Stimulated activated CD8-positive, alpha-beta memory T cell treated with anti-CD3 and anti-CD28 coated beads, Interleukin-15, amount 100 ng/mL, for 4 hours (primary cell): ENCODE results near the gene RTP3.
"Not testable (repeated sequence)": the region's sequence is repeated elsewhere in the genome, so short reads cannot be mapped to it uniquely, and the experiment has no call there.

Source experiments
- DNase-seq, 2 donors: peaks; one replicate each; pipeline ENCODE4 v3.0.0-alpha.2; 2020; ENCODE audit warnings: low read depth in 2 of 2

RTP3 gene

GRCh38 chr3:46546896-46547440 lies 49.2 kb downstream of the RTP3 start:
- DNase-seq = no peak

- not testable (repeated sequence) for DNase-seq
Observed at GRCh38 chr3:46548611-46549010, 50.8 kb downstream of the RTP3 start.

- DNase-seq = no peak
Observed at GRCh38 chr3:46549408-46549904, 51.7 kb downstream of the RTP3 start.

- DNase-seq = no peak
Observed at GRCh38 chr3:46549989-46550388, 52.2 kb downstream of the RTP3 start.
